Epithelial cell of proximal tubule (primary cell): Measurements from ENCODE around the gene NUP35. TPM values are rescaled to one million over a fixed set of nuclear protein-coding genes. Genes with fewer than 3 reads are reported as not detected.
"Not testable (repeated sequence)": the region's sequence is repeated elsewhere in the genome, so short reads cannot be mapped to it uniquely, and the experiment has no call there.

Source experiments
- DNase-seq: peaks from one replicate; pipeline ENCODE4 v3.0.0-alpha.2; 2011; ENCODE audit warnings: low read depth
- H3K4me3 ChIP-seq: 2 replicates; pipeline ENCODE4 v1.5.1; 2011; ENCODE audit warnings: low read depth, mild to moderate bottlenecking, low read length
- total RNA-seq: library from RNA; depleted of rRNA; stranded (reverse); fragments of >200 nt; gene quantifications from 2 replicates; pipeline ENCODE4 v1.2.3, GENCODE V29; 2015
- TF ChIP-seq, protein P1 (sequence below): conservative IDR thresholded peaks from 2 replicates; pipeline ENCODE4 v1.5.1; 2012; ENCODE audit warnings: low read depth, mild to moderate bottlenecking, low read length

The NUP35 gene
- total RNA-seq, 1 donor from 2014 or later, result 19.1 TPM

DNA sequence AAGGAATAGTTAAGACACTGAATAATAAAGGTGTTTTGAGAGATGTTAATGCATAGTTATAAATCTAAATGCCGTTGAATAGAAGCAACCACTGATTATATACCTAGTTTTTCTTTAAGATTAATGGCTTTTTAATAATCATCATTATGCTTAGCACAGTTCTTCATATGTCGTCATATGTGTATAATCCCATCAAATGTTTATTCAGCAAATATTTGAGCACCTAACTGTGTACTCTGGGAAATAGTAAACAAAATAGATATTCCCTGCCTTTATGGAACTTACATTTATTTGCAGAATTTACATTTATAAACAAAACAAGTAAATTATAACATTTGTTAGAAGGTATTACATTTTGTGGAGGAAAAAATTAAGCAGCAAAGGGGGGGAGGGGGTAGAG is 9.8 kb downstream of the NUP35 start:
- TF ChIP-seq, protein P1, sequence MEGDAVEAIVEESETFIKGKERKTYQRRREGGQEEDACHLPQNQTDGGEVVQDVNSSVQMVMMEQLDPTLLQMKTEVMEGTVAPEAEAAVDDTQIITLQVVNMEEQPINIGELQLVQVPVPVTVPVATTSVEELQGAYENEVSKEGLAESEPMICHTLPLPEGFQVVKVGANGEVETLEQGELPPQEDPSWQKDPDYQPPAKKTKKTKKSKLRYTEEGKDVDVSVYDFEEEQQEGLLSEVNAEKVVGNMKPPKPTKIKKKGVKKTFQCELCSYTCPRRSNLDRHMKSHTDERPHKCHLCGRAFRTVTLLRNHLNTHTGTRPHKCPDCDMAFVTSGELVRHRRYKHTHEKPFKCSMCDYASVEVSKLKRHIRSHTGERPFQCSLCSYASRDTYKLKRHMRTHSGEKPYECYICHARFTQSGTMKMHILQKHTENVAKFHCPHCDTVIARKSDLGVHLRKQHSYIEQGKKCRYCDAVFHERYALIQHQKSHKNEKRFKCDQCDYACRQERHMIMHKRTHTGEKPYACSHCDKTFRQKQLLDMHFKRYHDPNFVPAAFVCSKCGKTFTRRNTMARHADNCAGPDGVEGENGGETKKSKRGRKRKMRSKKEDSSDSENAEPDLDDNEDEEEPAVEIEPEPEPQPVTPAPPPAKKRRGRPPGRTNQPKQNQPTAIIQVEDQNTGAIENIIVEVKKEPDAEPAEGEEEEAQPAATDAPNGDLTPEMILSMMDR, result no peak
- DNase-seq, result no peak
- no peak overlapping the region for H3K4me3 ChIP-seq

- no peak overlapping the region for H3K4me3 ChIP-seq
- no peak for DNase-seq
These were observed 24.7 kb downstream of the NUP35 start for GRCh38 chr2:183148955-183149354.

GRCh38 chr2:183149489-183149888 is 25.2 kb downstream of the NUP35 start:
- TF ChIP-seq, protein P1, result no peak
- H3K4me3 ChIP-seq, result no peak overlapping the region
- no peak for DNase-seq

More at GRCh38 chr2:183148955-183149354, 24.7 kb downstream of the NUP35 start:
- TF ChIP-seq, protein P1, result no peak

DNA sequence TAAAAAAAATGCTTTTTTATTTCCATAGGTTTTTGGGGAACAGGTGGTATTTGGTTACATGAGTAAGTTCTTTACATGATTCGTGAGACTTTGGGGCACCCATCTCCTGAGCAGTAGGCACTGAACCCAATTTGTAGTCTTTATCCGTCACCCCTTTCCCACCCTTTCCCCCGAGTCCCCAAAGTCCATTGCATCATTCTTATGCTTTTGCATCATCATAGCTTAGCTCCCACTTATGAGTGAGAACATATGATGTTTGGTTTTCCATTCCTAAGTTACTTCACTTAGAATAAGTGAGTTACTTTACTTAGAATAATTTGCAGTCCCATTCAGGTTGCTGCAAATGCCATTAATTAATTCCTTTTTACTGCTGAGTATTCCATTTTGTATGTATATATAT is 28.0 kb downstream of the NUP35 start:
- H3K4me3 ChIP-seq, DNase-seq: not testable (repeated sequence)

DNA sequence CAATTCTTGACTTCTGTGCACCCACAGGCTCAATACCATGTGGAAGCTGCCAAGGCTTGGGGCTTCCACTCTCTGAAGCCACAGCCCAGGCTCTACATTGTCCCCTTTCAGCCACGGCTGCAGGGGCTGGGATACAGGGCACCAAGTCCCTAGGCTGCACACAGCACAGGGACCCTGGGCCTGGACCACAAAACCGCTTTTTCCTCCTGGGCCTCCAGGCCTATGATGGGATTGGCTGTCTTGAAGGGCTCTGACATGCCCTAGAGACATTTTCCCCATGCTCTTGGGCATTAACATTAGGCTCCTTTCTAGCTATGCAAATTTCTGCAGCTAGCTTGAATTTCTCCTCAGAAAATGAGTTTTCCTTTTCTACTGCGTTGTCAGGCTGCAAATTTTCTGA is 29.7 kb downstream of the NUP35 start:
- DNase-seq, result no peak

DNA sequence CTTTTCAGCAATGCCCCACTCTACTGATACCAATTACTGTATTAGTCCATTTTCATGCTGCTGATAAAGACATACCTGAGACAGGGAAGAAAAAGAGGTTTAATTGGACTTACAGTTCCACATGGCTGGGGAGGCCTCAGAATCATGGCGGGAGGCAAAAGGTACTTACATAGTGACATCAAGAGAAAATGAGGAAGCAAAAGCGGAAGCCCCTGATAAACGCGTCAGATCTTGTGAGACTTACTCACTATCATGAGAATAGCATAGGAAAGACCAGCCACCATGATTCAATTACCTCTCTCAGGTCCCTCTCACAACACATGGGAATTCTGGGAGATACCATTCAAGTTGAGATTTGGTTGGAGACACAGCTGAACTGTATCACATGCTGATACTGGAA is 30.5 kb downstream of the NUP35 start:
- not testable (repeated sequence) for H3K4me3 ChIP-seq, DNase-seq

More for the DNA sequence above, 29.7 kb downstream of the NUP35 start:
- TF ChIP-seq, protein P1, result no peak
- H3K4me3 ChIP-seq, result no peak overlapping the region

- DNase-seq, result no peak
- TF ChIP-seq, protein P1, result no peak
These were observed 32.9 kb downstream of the NUP35 start for GRCh38 chr2:183157131-183157530.

DNA sequence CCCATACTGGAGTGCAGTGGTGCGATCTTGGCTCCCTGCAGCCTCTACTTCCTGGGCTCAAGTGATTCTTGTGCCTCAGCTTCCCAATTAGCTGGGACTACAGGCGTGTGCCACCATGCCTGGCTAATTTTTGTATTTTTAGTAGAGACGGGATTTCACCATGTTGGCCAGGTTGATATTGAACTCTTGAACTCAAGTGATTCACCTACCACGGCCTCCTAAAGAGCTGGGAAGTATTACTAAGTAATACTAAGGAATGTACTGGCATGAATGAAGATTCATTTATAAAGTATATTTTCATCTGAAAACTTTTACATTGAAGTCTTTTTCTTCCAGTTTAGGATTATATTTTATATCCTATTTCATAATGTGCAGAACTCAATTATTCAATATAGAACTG is 38.1 kb downstream of the NUP35 start:
- TF ChIP-seq, protein P1, result no peak

More at GRCh38 chr2:183157131-183157530, 32.9 kb downstream of the NUP35 start:
- no peak overlapping the region for H3K4me3 ChIP-seq

More for the DNA sequence above, 38.1 kb downstream of the NUP35 start:
- peak; percentile 22 for DNase-seq
- H3K4me3 ChIP-seq, result no peak overlapping the region
